Astrocyte of the spinal cord (primary cell): ENCODE results near the gene LRP8.

Experiments
- DNase-seq: peaks from one replicate; pipeline ENCODE4 v3.0.0; 2011; ENCODE audit warnings: low read depth, low spot score
- H3K4me3 ChIP-seq: 2 replicates; pipeline ENCODE4 v1.5.1; 2011; ENCODE audit warnings: low read depth, mild to moderate bottlenecking, low read length, moderate library complexity
- in situ Hi-C: cut with HindIII; loops from 2 replicates; pipeline ENCODE4 v1.10.0; 2017; ENCODE audit warnings: low sequenced_read_pairs
- TF ChIP-seq, protein P1 (sequence below): IDR thresholded peaks from 2 replicates; pipeline ENCODE4 v1.5.1; 2012; ENCODE audit warnings: low read depth, mild to moderate bottlenecking, low read length, inconsistent platforms

The LRP8 gene

DNA sequence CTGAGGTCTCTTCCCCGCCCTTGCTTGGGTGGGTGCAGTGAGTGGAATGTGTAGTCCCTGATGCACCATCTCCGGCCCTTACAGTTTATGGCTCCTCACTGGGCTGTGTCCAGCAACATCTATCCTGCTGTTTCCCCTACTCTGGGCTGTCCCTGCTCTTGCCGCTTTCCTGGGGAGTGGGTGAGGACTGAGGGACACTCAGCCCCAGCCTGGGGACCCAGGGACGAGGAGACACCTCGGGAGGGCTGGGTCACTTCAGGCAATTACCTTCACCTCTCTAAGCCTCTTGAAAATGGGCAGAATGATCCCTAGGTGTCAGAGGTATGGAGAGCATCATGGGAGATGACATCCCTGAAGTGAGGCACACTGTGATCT is 13.6 kb upstream of the LRP8 start:
- TF ChIP-seq, protein P1, sequence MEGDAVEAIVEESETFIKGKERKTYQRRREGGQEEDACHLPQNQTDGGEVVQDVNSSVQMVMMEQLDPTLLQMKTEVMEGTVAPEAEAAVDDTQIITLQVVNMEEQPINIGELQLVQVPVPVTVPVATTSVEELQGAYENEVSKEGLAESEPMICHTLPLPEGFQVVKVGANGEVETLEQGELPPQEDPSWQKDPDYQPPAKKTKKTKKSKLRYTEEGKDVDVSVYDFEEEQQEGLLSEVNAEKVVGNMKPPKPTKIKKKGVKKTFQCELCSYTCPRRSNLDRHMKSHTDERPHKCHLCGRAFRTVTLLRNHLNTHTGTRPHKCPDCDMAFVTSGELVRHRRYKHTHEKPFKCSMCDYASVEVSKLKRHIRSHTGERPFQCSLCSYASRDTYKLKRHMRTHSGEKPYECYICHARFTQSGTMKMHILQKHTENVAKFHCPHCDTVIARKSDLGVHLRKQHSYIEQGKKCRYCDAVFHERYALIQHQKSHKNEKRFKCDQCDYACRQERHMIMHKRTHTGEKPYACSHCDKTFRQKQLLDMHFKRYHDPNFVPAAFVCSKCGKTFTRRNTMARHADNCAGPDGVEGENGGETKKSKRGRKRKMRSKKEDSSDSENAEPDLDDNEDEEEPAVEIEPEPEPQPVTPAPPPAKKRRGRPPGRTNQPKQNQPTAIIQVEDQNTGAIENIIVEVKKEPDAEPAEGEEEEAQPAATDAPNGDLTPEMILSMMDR, result no peak
- no peak for DNase-seq
- H3K4me3 ChIP-seq, result no peak overlapping the region
- in situ Hi-C loops, result no loop called here

DNA sequence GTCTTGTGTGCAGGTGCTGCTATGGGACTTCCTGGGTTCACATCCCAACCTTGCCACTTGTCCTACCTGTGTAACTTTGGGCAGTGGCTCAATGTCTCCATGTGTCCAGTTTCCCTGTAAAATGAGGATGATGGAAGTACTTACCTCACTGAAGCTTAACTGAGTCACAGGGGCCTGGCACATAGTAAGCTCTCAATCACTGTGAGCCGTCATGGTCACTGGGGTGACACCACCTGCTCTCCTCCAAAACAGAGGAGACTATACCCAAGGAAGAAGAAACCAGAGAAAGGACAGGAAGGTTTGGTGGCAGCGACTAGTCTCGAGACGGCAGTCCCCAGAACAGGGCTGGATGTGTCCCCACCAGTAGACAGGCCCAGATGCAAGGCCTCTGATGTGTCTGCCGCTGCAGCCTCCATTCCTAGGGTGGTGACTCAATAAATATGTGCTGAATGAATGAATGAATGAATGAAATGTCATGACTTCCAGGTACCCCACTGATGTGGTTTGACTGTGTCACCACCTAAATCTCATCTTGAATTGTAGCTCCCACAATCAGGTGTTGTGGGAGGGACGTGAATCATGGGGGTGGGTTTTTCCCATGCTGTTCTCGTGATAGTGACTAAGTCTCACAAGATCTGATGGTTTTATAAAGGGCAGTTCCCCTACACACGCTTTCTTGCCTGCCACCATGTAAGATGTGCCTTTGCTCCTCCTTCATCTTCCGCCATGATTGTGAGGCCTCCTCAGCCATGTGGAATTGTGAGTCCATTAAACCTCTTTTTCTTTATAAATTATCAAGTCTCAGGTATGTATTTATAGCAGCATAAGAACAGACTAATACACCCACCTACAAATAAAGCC is 13.0 kb upstream of the LRP8 start:
- TF ChIP-seq, protein P1, result no peak
- no peak overlapping the region for H3K4me3 ChIP-seq
- DNase-seq, result no peak
- in situ Hi-C loops, result no loop called here

DNA sequence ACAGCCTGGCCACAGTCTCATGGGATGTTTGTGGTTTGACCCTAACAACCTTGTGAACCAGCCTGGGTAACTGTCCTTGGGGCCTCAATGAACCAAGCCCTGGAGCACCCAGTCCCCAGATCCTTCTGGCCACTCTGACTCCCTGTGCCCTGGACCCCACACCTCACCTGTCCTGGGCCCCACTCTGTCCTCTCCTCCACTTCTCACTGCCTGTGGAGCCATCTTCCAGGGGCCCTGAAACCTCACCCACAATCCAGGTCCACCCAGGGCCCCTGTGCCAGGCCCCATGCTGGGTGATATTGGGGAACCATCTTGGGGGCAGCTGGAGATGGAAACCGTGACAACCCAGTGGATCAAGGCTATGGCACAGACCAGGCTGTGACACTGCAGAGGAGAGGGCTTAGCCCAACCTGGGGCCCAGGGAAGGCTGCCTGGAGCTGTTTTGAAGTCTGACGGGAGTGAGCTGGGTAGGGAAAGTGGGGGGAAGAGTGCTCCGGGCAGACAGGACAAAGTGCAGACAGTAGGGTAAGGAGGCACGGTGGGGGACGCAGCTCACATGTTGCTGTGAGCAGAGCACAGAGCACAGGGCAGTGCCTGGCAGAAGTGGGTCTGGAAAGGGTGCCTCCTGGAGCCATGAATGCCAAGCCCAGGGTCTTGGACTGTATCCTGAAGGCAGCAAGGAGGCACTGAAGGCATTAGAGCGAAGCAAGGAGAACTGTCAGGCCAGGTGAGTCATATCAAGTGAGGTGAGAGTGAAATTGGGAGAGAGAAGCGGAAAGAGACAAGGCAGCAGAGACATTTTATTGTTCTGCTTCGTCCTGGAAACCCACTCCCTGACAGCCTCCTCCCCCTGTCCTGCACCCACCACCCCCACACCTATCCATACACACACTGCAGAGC is 12.1 kb upstream of the LRP8 start:
- H3K4me3 ChIP-seq, result no peak overlapping the region
- in situ Hi-C loops, result no loop called here
- TF ChIP-seq, protein P1, result no peak
- DNase-seq, result no peak

DNA sequence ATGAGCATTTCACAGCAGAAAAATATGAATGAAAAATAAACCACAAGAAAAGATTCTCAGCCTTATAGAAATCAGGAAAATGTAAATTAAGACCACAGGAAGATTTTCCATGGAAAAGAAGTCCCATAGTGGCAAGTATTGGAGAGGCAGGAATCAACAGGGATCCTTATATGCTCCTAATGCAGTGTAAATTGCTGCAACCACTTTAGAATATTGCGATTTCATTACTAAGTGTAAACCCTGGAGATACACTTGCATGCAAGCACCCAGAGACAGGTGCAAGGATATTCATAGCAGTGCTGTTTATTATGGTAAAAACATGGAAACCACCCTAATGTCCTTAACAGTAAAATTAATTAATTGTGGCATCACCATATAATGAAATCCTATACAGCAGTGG is 10.6 kb upstream of the LRP8 start:
- DNase-seq, result no peak
- in situ Hi-C loops, result no loop called here
- TF ChIP-seq, protein P1, result no peak
- H3K4me3 ChIP-seq, result no peak overlapping the region

DNA sequence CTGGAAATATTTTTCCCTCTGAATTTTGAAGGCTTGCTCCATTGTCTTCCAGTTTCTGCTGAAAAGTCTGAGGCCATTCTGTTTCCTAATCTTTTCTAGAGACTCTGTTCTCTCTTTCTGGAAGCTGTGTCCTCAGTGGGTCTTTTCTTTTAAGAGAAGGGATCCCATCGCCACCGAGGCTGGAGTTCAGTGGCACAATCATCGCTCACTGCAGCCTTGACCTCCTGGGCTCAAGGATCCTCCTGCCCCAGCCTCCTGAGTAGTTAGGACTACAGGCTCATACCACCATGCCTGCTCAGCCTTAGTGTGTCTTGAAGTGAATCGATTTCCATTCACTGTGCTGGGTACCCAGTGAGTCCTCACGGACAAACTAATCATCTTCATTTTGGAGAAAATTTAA is 9.6 kb upstream of the LRP8 start:
- in situ Hi-C loops, result no loop called here

DNA sequence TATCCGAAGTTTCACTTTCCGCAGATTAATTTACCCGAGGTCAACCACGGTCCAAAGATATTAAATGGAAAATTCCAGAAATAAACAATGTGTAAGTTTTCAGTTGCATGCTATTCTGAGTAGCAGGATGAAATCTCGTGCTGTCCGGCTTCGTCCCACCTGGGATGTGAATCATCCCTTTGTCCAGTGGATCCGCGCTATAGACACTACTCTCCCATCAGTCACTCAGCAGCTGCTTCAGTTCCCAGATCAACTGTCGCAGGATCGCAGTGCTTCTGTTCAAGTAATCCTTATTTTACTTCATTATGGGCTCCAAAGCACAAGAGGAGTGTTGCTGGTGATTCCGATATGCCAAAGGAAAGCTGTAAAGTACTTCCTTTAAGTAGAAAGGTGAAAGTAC is 8.3 kb upstream of the LRP8 start:
- in situ Hi-C loops, result no loop called here

More for the DNA sequence above, 9.6 kb upstream of the LRP8 start:
- no peak overlapping the region for H3K4me3 ChIP-seq
- no peak for DNase-seq
- TF ChIP-seq, protein P1, result no peak

More for the DNA sequence above, 8.3 kb upstream of the LRP8 start:
- DNase-seq, result no peak
- TF ChIP-seq, protein P1, result no peak
- no peak overlapping the region for H3K4me3 ChIP-seq
